ENCODE measurements around the gene EXOC3L1. TPM values are rescaled to one million over a fixed set of nuclear protein-coding genes. Genes with fewer than 3 reads are reported as not detected.

Gene EXOC3L1
- total RNA-seq, 1 experiment from 2014 or later, result 3.6 TPM

DNA sequence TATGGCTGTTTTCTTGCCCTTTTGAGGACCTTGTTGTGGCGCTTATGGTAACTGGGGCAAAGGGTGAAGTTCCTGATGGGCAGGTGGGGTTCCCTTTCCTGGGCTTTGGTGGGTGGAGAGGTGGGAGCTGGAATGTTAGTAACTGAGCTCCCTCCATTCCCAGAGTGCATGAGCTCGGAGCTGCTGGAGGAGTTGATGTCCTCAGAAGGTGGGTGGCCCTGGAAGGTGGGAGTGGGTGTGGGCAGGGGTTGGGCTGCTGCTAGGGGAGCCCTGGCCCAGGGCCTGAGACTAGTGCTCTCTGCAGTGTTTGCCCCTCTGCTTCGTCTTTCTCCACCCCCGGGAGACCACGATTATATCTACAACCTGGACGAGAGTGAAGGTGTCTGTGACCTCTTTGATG lies 7.8 kb upstream of the EXOC3L1 start:
- no peak for DNase-seq
- Histone ChIP-seq H3K36me3 (replicated peaks; ENCODE audit: control insufficient read depth, insufficient read depth, low read length) (peaks cover 38% of the 10 kb centered on the region), H3K4me3 (ENCODE audit: insufficient read depth, low read depth, low read length) (no peak overlapping the region), H3K27me3 (ENCODE audit: control insufficient read depth, insufficient read depth, low read length) (no peaks in the 10 kb centered on the region)

DNA sequence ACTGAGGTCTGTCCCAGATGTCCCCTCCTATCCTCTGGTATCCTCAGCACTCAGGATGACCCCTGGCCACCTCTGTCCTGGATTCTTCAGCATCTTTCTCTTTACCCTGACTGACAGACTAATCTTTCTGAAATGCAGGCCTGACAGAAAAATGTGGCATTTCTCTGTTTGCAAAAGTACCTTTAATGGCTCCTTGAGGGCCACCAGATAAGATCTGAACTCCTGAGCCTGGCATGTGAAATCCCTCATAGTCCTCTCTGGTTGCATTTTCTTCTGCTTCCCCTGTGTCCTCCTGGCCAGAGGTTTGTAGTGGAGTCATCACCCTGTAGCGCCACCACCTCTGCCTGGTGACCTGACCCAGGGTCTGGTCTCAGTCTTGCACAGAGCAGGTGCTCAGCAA lies 6.9 kb upstream of the EXOC3L1 start:
- DNase-seq, result no peak
- Histone ChIP-seq H3K36me3 (replicated peaks; ENCODE audit: control insufficient read depth, insufficient read depth, low read length) (peaks cover 38% of the 10 kb centered on the region), H3K27me3 (ENCODE audit: control insufficient read depth, insufficient read depth, low read length) (no peaks in the 10 kb centered on the region), H3K4me3 (ENCODE audit: insufficient read depth, low read depth, low read length) (no peak overlapping the region)

DNA sequence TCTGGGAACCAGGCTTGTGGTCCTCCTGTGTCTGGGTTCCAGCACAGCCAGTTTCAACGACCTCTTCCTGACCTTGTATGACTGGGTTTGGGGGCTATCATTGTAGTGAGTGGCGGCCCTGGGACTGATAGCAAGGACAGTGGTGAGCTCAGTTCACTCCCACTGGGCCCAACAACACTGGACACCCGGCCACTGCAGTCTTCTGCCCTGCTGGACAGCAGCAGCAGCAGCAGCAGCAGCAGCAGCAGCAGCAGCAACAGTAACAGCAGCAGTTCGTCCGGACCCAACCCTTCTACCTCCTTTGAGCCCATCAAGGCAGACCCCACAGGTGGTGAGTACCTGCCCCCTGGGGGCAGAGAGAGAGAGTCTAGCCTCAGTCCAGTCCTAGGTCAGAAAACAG lies 5.7 kb upstream of the EXOC3L1 start:
- DNase-seq, result no peak
- H3K36me3 ChIP-seq (replicated peaks; ENCODE audit: control insufficient read depth, insufficient read depth, low read length), result peaks cover 38% of the 10 kb centered on the region
- no peaks in the 10 kb centered on the region for H3K27me3 ChIP-seq (ENCODE audit: control insufficient read depth, insufficient read depth, low read length)
- no peak overlapping the region for H3K4me3 ChIP-seq (ENCODE audit: insufficient read depth, low read depth, low read length)

DNA sequence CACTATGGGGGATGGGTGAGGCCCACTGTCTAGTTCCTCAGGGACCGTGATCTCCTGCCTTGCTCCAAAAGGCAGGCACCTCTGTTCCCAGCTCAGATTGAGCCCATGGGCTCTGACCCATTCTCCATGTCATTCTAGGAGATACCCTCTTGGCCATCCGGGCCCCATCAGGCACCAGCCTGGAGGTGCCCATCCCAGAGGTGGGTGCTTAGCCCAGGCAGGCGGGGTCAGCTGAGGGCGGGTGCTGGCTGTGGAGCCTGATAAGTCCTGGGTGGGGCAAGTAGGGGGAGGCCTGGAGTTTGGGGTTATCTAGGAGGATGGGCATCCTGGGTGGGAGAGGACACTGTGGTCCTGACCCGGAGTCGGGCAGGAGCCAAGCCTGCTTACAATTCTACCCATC lies 4.3 kb upstream of the EXOC3L1 start:
- Histone ChIP-seq H3K36me3 (replicated peaks; ENCODE audit: control insufficient read depth, insufficient read depth, low read length) (peaks cover 38% of the 10 kb centered on the region), H3K4me3 (ENCODE audit: insufficient read depth, low read depth, low read length) (no peak overlapping the region), H3K27me3 (ENCODE audit: control insufficient read depth, insufficient read depth, low read length) (no peaks in the 10 kb centered on the region)
- no peak for DNase-seq

DNA sequence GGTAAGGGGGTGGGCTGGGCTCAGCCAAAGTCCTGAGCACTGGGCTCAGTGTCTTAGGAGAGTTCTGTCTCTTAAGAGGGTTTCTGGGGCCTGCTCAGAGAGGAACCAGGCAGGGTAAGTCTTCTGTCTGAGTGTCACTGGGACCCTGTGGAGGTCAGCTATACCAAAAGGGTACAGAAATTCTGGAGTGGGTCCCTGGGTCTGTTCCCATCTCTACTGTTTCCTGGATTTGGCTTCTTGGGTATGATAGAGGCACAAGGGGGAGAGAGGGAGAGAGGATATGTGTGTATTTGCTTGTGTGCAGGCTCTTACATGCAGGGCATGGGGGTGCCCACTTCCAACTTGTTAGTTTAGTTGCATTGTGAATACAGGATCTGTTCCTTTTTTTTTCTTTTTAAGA lies 3.6 kb upstream of the EXOC3L1 start:
- Histone ChIP-seq H3K4me3 (ENCODE audit: insufficient read depth, low read depth, low read length) (no peak overlapping the region), H3K27me3 (ENCODE audit: control insufficient read depth, insufficient read depth, low read length) (no peaks in the 10 kb centered on the region), H3K36me3 (replicated peaks; ENCODE audit: control insufficient read depth, insufficient read depth, low read length) (peaks cover 38% of the 10 kb centered on the region)
- DNase-seq, result no peak

DNA sequence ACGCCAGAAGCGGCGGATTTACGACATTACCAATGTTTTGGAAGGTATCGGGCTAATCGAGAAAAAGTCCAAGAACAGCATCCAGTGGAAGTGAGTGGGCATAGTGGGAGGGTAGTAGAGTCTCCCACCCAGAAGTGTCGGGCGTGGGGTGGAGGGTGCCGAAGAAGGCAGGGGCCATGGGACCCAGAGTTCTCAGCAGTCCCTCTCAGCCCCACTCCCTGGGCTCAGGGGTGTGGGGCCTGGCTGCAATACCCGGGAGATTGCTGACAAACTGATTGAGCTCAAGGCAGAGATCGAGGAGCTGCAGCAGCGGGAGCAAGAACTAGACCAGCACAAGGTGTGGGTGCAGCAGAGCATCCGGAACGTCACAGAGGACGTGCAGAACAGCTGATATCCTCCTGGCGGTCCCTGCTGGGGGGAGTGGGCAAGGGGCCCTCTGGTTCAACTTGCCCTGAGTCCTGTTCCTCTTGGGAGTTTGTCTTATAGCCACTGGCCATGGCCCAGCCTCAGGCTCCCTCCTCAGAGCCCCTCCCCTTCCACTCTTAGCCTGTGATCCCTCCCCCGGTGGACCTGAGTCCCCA lies 2.9 kb upstream of the EXOC3L1 start:
- DNase-seq, result peak; percentile 54
- H3K27me3 ChIP-seq (ENCODE audit: control insufficient read depth, insufficient read depth, low read length), result no peaks in the 10 kb centered on the region
- peak overlapping the region; percentile 95 for H3K4me3 ChIP-seq (ENCODE audit: insufficient read depth, low read depth, low read length)
- peaks cover 38% of the 10 kb centered on the region for H3K36me3 ChIP-seq (replicated peaks; ENCODE audit: control insufficient read depth, insufficient read depth, low read length)

DNA sequence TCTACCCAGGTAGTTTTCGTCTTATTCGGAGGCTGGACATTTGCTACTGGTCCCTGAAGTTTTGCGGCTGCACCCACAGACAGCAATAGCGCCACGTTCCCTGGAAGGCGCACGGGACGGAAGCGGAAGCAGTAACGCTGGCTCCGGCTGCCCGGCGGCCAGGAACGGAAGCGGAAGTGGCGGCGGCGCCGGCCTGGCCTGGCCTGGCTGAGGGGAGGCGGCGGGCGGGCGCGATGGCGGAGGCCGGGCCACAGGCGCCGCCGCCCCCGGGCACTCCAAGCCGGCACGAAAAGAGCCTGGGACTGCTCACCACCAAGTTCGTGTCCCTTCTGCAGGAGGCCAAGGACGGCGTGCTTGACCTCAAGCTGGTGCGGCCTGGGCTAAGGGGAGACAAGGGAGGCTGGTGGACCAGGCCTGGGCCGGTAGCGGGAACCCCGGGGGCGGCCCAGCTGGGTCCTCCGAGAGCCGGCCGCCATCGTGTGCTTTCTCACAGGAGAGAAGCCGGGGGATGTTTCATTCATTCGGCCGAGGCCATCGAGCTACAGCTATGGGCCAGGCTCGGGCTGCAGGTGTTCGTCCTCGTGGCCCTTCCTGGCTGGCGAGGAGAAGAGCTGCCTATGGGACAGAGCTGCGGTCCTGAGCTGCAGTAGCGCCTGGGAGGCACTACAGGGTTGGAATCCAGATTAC lies 2.2 kb upstream of the EXOC3L1 start, which contains the start of gene E2F4:
TSS of gene E2F4 (plus strand) at position 161 of the 687 bp plus-strand sequence. CDS start at position 234, 73 bp downstream.
- peak; percentile 97 for DNase-seq
- Histone ChIP-seq H3K27me3 (ENCODE audit: control insufficient read depth, insufficient read depth, low read length) (no peaks in the 10 kb centered on the region), H3K36me3 (replicated peaks; ENCODE audit: control insufficient read depth, insufficient read depth, low read length) (peaks cover 34% of the 10 kb centered on the region), H3K4me3 (ENCODE audit: insufficient read depth, low read depth, low read length) (peak within 1 kb of the TSS; percentile 95)

DNA sequence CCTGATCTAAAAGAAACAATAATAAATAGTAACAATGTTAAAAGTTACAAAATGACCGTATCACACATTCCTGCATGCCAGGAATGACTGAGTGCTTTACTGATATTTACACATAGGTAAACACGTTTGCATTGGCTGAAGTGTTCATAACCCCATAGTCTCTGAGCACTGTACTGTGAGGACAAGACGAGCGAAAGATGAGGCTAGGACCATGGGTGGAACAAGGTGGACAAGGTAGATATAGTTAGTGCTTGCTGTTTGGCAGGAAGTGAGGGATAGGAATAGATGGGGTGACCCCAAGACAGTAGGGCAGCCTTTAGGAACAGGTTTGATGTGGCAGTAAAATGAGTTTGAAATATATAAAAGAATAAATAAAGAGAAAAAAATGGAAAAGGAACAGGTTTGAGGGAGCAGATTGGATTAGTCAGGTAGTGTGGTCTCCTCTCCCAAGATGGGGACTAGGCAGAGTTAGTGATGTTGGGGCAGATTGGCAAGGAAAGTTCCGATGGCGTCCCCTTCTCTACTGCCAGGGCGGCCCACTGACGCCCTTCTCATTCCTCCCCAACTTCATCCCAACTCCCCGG lies 1.6 kb upstream of the EXOC3L1 start:
- Histone ChIP-seq H3K27me3 (ENCODE audit: control insufficient read depth, insufficient read depth, low read length) (no peaks in the 10 kb centered on the region), H3K36me3 (replicated peaks; ENCODE audit: control insufficient read depth, insufficient read depth, low read length) (peaks cover 27% of the 10 kb centered on the region), H3K4me3 (ENCODE audit: insufficient read depth, low read depth, low read length) (peak overlapping the region; percentile 3; the same call in 1 of the 2 replicates)
- no peak for DNase-seq

DNA sequence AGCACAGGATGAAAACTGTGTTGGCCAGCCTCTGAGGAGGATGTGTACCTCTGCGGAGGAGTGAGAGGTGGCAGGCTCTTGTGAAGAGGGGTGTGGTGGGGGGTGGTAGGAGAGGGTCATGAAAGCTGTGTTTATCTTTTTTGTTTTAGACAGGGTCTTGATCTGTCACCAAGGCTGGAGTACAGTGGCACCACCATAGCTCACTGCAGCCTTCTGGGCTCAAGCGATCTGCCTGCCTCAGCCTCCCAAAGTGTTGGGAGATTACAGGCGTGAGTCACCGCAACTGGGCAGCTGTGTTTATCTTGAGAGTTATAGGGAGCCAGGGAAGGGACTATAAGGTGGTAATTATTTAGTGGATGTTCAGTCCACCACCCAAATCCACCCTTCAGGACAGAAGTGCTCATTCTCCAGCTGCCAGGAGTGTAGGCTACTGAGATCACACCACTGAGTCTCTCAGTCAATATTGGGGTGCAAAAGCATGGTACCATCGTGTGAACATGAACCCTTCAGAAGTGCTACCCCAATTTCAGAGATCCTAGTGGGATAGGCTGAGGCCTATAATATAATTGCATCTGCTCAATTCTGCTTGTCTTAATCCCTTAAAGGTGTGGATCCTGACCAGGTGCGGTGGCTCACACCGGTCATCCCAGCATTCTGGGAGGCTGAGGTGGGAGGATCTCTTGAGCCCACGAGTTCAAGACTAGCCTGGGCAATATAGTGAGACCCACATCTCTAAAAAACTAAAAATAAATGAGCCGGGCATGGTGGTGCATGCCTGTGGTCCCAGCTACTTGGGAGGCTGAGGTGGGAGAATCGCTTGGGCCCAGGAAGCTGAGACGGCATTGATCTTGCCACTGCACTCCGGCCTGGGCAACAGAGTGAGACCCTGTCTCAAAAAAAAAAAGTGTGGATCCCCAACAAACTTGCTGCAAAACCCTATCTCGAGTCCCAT lies 788 bp upstream of the EXOC3L1 start:
- Histone ChIP-seq H3K36me3 (replicated peaks; ENCODE audit: control insufficient read depth, insufficient read depth, low read length) (peaks cover 21% of the 10 kb centered on the region), H3K4me3 (ENCODE audit: insufficient read depth, low read depth, low read length) (no peak overlapping the region), H3K27me3 (ENCODE audit: control insufficient read depth, insufficient read depth, low read length) (peaks cover 5% of the 10 kb centered on the region)
- DNase-seq, result no peak

DNA sequence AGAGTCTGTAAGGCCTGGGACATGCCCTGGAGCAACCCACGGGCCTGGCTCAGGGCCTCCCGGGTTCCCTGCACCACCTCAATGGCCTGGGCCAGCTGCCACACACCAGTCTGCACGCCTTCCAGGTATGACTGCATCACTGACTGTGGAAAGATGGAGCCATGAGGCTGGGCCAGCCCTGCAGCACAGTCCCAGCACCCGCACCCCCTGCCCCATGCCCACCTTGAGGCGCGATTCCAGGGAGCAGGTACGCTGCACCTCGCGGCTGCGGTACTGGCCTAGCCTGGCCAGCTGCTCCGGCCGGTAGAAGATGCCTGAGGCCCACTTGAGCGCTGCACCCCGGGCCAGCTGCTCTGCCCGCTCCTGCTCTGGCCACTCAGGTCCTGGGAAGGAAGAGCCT lies 1.1 kb downstream of the EXOC3L1 start:
- DNase-seq, result no peak
- H3K27me3 ChIP-seq (ENCODE audit: control insufficient read depth, insufficient read depth, low read length), result peaks cover 19% of the 10 kb centered on the region
- H3K36me3 ChIP-seq (replicated peaks; ENCODE audit: control insufficient read depth, insufficient read depth, low read length), result peaks cover 5% of the 10 kb centered on the region
- H3K4me3 ChIP-seq (ENCODE audit: insufficient read depth, low read depth, low read length), result no peak overlapping the region

DNA sequence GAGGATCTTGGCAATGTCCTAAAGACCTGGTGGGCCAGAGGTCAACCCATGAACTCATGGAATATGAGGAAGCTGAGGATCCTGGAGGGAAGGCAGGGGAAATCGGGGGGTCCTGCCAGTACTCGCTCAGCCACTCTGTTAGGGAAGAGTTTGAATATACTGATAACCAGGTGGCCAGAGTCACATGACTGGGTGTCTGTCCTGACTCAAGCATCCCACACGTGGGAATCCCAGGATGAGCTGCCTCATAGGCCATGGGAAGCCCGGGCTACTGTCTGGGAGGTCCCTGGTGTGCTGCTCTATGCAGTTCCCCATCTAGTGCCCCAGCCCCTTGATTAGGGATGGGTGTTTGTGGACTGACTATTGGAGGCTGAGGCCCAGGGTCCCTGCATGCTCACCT lies 1.6 kb downstream of the EXOC3L1 start:
- Histone ChIP-seq H3K27me3 (ENCODE audit: control insufficient read depth, insufficient read depth, low read length) (peaks cover 19% of the 10 kb centered on the region), H3K4me3 (ENCODE audit: insufficient read depth, low read depth, low read length) (no peak overlapping the region), H3K36me3 (replicated peaks; ENCODE audit: control insufficient read depth, insufficient read depth, low read length) (peaks cover 2% of the 10 kb centered on the region)
- DNase-seq, result no peak

DNA sequence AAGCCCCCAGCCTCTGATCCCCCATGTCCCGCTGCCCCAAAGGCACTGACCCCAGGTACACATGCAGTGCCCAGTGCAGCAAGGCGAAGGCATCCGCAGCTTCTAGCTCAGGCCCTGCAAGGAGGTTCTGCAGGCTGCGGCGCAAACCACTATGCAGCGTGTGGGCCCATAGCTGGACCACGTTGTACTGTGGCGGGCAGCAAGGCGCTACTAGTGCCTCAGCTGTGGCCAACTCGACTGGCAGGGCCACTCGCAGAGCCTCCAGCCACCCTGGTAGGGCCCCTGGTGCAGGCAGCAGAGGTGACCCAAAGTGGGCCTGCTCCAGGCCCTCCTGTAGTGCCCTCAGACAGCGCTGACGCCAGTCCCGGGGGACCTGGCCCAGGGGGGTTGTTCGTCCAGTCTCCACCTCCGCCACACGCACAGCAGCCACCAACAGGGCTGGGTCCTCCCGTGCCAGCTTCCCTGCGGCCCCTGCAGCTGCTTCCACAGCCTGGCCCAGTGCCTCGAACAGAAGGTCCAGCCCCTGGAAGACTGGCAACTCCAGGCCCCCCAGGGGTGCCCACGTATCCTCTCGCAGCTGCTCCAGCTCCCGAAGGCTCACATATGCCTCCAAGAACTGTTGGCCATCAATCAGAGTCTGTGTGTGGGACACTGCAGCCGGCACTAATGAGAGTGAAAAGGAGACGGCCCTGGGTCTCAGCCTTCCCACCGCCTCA lies 2.6 kb downstream of the EXOC3L1 start:
- Histone ChIP-seq H3K27me3 (ENCODE audit: control insufficient read depth, insufficient read depth, low read length) (peaks cover 19% of the 10 kb centered on the region), H3K4me3 (ENCODE audit: insufficient read depth, low read depth, low read length) (no peak overlapping the region), H3K36me3 (replicated peaks; ENCODE audit: control insufficient read depth, insufficient read depth, low read length) (no peaks in the 10 kb centered on the region)
- DNase-seq, result no peak

DNA sequence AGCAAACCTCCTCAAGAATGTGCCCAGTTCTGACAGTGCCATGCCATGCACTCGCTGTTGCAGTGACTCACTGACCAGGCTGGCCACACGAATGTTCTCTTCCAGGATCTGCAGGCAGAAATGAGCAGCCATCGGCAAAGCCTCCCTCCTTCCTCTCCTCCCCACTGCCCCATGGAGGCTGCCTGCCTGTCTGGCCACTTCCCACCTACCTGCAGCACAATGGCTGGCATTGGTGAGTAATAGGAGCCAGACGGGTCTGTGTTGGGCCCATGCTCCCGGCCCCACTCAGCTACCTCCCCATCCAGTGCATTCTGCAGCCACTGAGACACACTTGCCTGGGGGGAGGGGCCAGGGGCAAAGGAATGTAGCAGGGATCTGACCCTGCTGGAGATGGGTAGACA lies 3.4 kb downstream of the EXOC3L1 start:
- DNase-seq, result peak; percentile 59

DNA sequence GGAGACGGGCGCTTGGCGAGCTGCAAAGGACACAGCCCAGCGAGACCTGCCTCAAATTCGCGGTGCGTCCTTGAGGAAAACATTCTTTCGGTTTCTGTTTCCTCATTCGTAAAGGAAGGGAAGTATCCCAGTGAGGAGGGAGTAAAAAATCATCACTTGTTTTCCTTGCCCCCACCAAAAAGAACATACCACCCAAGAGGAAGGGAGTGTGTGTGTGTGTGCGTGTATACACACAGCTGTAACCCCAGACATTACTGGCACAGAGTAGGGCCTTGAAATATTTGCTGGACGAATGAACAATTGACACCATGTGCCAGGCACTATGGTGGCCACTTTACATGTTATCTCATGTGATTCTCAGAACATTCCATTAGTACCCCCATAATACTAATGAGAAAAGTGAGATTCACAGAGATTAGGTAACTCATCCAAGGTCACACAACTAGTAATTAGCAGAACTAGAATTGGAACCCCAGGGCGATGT lies 4.2 kb downstream of the EXOC3L1 start:
- H3K4me3 ChIP-seq (ENCODE audit: insufficient read depth, low read depth, low read length), result no peak overlapping the region
- no peak for DNase-seq
- H3K36me3 ChIP-seq (replicated peaks; ENCODE audit: control insufficient read depth, insufficient read depth, low read length), result no peaks in the 10 kb centered on the region
- H3K27me3 ChIP-seq (ENCODE audit: control insufficient read depth, insufficient read depth, low read length), result peaks cover 19% of the 10 kb centered on the region

More for the DNA sequence above, 3.4 kb downstream of the EXOC3L1 start:
- Histone ChIP-seq H3K36me3 (replicated peaks; ENCODE audit: control insufficient read depth, insufficient read depth, low read length) (no peaks in the 10 kb centered on the region), H3K27me3 (ENCODE audit: control insufficient read depth, insufficient read depth, low read length) (peaks cover 19% of the 10 kb centered on the region), H3K4me3 (ENCODE audit: insufficient read depth, low read depth, low read length) (no peak overlapping the region)
